NCI-H345 (cell line): ENCODE data around the gene GLP1R.

ENCODE experiments used
- DNase-seq: peaks from one replicate; lab custom pipeline; 2025; lab: John Stamatoyannopoulos, UW

Gene GLP1R

GRCh38 chr6:39044181-39044580 lies 4.4 kb upstream of the GLP1R start:
- no peak for DNase-seq

- no peak for DNase-seq
These were observed 900 bp upstream of the GLP1R start for GRCh38 chr6:39047434-39048327.

GRCh38 chr6:39049575-39050283 lies 1.1 kb downstream of the GLP1R start:
- DNase-seq, result no peak

- DNase-seq, result no peak
These were observed 2.0 kb downstream of the GLP1R start for GRCh38 chr6:39050453-39051112.

- no peak for DNase-seq
These were observed 3.0 kb downstream of the GLP1R start for GRCh38 chr6:39051399-39052122.

GRCh38 chr6:39053016-39053624 lies 4.5 kb downstream of the GLP1R start:
- DNase-seq, result no peak

GRCh38 chr6:39053854-39054576 lies 5.4 kb downstream of the GLP1R start:
- DNase-seq, result no peak

- DNase-seq, result no peak
These were observed 6.1 kb downstream of the GLP1R start for GRCh38 chr6:39054577-39055142.

- DNase-seq, result no peak
These were observed 7.1 kb downstream of the GLP1R start for GRCh38 chr6:39055661-39056060.

GRCh38 chr6:39056191-39056590 lies 7.6 kb downstream of the GLP1R start:
- DNase-seq, result no peak

GRCh38 chr6:39056681-39057080 lies 8.1 kb downstream of the GLP1R start:
- DNase-seq, result no peak

GRCh38 chr6:39057251-39058155 lies 8.9 kb downstream of the GLP1R start:
- no peak for DNase-seq

GRCh38 chr6:39058471-39059147 lies 10.0 kb downstream of the GLP1R start:
- DNase-seq, result no peak

GRCh38 chr6:39059496-39060310 lies 11.1 kb downstream of the GLP1R start:
- no peak for DNase-seq

GRCh38 chr6:39060467-39061160 lies 12.0 kb downstream of the GLP1R start:
- no peak for DNase-seq

- DNase-seq, result no peak
These were observed 12.6 kb downstream of the GLP1R start for GRCh38 chr6:39061182-39061581.

GRCh38 chr6:39061588-39061987 lies 13.0 kb downstream of the GLP1R start:
- no peak for DNase-seq
